ENCODE measurements around the gene NHEJ1.

Gene NHEJ1

GRCh38 chr2:219060821-219061791 lies 99.5 kb downstream of the NHEJ1 start, which contains the start of gene IHH:
Gene IHH (minus strand): TSS chr2:219060921. CDS start chr2:219060467, 454 bp downstream.
- DNase-seq: no peak

- DNase-seq: no peak
Observed at GRCh38 chr2:219059725-219060682, 100.6 kb downstream of the NHEJ1 start.

GRCh38 chr2:219059375-219059724 lies 101.3 kb downstream of the NHEJ1 start:
- no peak for DNase-seq

- no peak for DNase-seq
Observed at GRCh38 chr2:219058541-219059374, 101.9 kb downstream of the NHEJ1 start.

GRCh38 chr2:219057709-219058540 lies 102.7 kb downstream of the NHEJ1 start:
- peak in 52 of 58 donors; percentile 10 to 76 (median 48) for DNase-seq

GRCh38 chr2:219056896-219057708 lies 103.5 kb downstream of the NHEJ1 start:
- DNase-seq: no peak

GRCh38 chr2:219056176-219056895 lies 104.3 kb downstream of the NHEJ1 start:
- DNase-seq: no peak

GRCh38 chr2:219054956-219055903 lies 105.4 kb downstream of the NHEJ1 start:
- no peak for DNase-seq

GRCh38 chr2:219049282-219049681 lies 111.3 kb downstream of the NHEJ1 start:
- DNase-seq: no peak

GRCh38 chr2:219045937-219046550 lies 114.6 kb downstream of the NHEJ1 start:
- DNase-seq: no peak

GRCh38 chr2:219042750-219043149 lies 117.9 kb downstream of the NHEJ1 start:
- no peak for DNase-seq

- DNase-seq: no peak
Observed at GRCh38 chr2:219042157-219042556, 118.5 kb downstream of the NHEJ1 start.

GRCh38 chr2:219041252-219041651 lies 119.4 kb downstream of the NHEJ1 start, which contains the start of gene CFAP65:
Gene CFAP65 (minus strand): TSS chr2:219041516. CDS start chr2:219039048, 2,468 bp downstream.
- DNase-seq: peak in 51 of 58 donors; percentile 13 to 75 (median 42)

GRCh38 chr2:219038600-219038999 lies 122.0 kb downstream of the NHEJ1 start:
- no peak for DNase-seq

GRCh38 chr2:219037783-219038499 lies 122.7 kb downstream of the NHEJ1 start:
- DNase-seq: no peak

GRCh38 chr2:219035942-219036341 lies 124.7 kb downstream of the NHEJ1 start:
- no peak for DNase-seq

Data from anterior cingulate cortex (tissue), 58 donors.